ENCODE measurements around the gene MRPL12. TPM values are rescaled to one million over a fixed set of nuclear protein-coding genes. Genes with fewer than 3 reads are reported as not detected.

The MRPL12 gene
- total and polyA plus RNA-seq, 2 of the 13 experiments (the other 11 are each of a cell fraction or from before 2014, with no cell fraction given) = 39.1 to 94.1 TPM

GRCh38 chr17:81713556-81714411, 10.6 kb downstream of the MRPL12 start (continued):
- TF ChIP-seq ZBTB2 (CRISPR knock-in tag; IDR thresholded peaks at IDR 0.05; ENCODE audit: low read depth) = peak; percentile 60
- peak; percentile 92; the same call in 1 of the 2 replicates for TF ChIP-seq ZNF780A (CRISPR knock-in tag; IDR thresholded peaks at IDR 0.05)
- peak; percentile 85 for TF ChIP-seq ZNF792 (CRISPR knock-in tag; IDR thresholded peaks at IDR 0.05)
- TF ChIP-seq ZMYM4 (CRISPR knock-in tag; IDR thresholded peaks at IDR 0.05) = peak; percentile 57
- peak; percentile 55; the same call in 1 of the 2 replicates for TF ChIP-seq ZNF639 (CRISPR knock-in tag; conservative IDR thresholded peaks at IDR 0.05)
- TF ChIP-seq MED8 (CRISPR knock-in tag; IDR thresholded peaks at IDR 0.05; ENCODE audit: insufficient replicate concordance) = peak; percentile 32
- TF ChIP-seq EEA1 (CRISPR knock-in tag; IDR thresholded peaks at IDR 0.05; ENCODE audit: borderline replicate concordance) = peak; percentile 50; the same call in 1 of the 2 replicates
- no peak for TF ChIP-seq ZNF101 (CRISPR knock-in tag; IDR thresholded peaks at IDR 0.05; ENCODE audit: borderline replicate concordance, low read depth)
- no peak for TF ChIP-seq FOXM1 (CRISPR knock-in tag; IDR thresholded peaks at IDR 0.05)
- peak; percentile 93 for TF ChIP-seq SP5 (CRISPR knock-in tag; IDR thresholded peaks at IDR 0.05; ENCODE audit: borderline replicate concordance, low read depth)
- no peak; the same call in 1 of the 2 replicates for TF ChIP-seq SP140L (CRISPR knock-in tag; IDR thresholded peaks at IDR 0.05; ENCODE audit: borderline replicate concordance)
- TF ChIP-seq POLR2AphosphoS5 (IDR thresholded peaks at IDR 0.05; ENCODE audit: low read depth, low read length) = peak; percentile 62
- TF ChIP-seq, protein P1, sequence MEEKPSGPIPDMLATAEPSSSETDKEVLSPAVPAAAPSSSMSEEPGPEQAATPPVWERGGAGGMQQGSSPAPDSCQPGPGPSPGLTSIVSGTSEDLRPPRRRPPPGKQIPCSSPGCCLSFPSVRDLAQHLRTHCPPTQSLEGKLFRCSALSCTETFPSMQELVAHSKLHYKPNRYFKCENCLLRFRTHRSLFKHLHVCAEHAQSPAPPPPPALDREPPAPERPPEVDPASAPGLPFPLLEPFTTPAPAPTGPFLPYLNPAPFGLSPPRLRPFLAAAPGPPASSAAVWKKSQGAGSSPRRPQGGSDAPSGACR (CRISPR knock-in tag; IDR thresholded peaks at IDR 0.05) = no peak; the same call in 1 of the 2 replicates
- TF ChIP-seq, protein P2, sequence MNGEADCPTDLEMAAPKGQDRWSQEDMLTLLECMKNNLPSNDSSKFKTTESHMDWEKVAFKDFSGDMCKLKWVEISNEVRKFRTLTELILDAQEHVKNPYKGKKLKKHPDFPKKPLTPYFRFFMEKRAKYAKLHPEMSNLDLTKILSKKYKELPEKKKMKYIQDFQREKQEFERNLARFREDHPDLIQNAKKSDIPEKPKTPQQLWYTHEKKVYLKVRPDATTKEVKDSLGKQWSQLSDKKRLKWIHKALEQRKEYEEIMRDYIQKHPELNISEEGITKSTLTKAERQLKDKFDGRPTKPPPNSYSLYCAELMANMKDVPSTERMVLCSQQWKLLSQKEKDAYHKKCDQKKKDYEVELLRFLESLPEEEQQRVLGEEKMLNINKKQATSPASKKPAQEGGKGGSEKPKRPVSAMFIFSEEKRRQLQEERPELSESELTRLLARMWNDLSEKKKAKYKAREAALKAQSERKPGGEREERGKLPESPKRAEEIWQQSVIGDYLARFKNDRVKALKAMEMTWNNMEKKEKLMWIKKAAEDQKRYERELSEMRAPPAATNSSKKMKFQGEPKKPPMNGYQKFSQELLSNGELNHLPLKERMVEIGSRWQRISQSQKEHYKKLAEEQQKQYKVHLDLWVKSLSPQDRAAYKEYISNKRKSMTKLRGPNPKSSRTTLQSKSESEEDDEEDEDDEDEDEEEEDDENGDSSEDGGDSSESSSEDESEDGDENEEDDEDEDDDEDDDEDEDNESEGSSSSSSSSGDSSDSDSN (CRISPR knock-in tag; IDR thresholded peaks at IDR 0.05) = peak; percentile 76
- TF ChIP-seq, protein P3, sequence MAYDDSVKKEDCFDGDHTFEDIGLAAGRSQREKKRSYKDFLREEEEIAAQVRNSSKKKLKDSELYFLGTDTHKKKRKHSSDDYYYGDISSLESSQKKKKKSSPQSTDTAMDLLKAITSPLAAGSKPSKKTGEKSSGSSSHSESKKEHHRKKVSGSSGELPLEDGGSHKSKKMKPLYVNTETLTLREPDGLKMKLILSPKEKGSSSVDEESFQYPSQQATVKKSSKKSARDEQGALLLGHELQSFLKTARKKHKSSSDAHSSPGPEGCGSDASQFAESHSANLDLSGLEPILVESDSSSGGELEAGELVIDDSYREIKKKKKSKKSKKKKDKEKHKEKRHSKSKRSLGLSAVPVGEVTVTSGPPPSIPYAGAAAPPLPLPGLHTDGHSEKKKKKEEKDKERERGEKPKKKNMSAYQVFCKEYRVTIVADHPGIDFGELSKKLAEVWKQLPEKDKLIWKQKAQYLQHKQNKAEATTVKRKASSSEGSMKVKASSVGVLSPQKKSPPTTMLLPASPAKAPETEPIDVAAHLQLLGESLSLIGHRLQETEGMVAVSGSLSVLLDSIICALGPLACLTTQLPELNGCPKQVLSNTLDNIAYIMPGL (CRISPR knock-in tag; IDR thresholded peaks at IDR 0.05; ENCODE audit: borderline replicate concordance in 1 of 2, low read depth in 1 of 2) = peak; percentile 71 to 81
- TF ChIP-seq TMF1 (CRISPR knock-in tag; IDR thresholded peaks at IDR 0.05; ENCODE audit: low read depth) = peak; percentile 72; the same call in 1 of the 2 replicates
- TF ChIP-seq ZNF710 (CRISPR knock-in tag; IDR thresholded peaks at IDR 0.05; ENCODE audit: borderline replicate concordance) = peak; percentile 84; the same call in 1 of the 2 replicates

Data from HepG2 (cell line).